ENCODE results near the gene NKD2. TPM values are rescaled to one million over a fixed set of nuclear protein-coding genes. Genes with fewer than 3 reads are reported as not detected.

Gene NKD2
- total and polyA plus RNA-seq, 5 donors from 2014 or later: not detected

GRCh38 chr5:1038417-1039209 is 30.0 kb downstream of the NKD2 start:
- Mint-ChIP-seq H3K4me1 (peaks cover 0 to 6% (median 0%) of the 10 kb centered on the region in 4 donors), H3K27me3 (no peaks in the 10 kb centered on the region), H3K9me3 (peaks cover 0 to 8% (median 4%) of the 10 kb centered on the region in 7 donors), H3K27ac (no peak overlapping the region), H3K36me3 (no peaks in the 10 kb centered on the region), H3K4me3 (no peak overlapping the region)
- ATAC-seq (ENCODE audit: low read depth in 2 of 2): no peak
- no peaks in the 10 kb centered on the region for H3K27me3 ChIP-seq (ENCODE audit: control insufficient read depth, insufficient read depth, low read length)
- H3K4me3 ChIP-seq (ENCODE audit: low read depth, low read length): no peak overlapping the region
- no peaks in the 10 kb centered on the region for H3K36me3 ChIP-seq (ENCODE audit: control insufficient read depth, insufficient read depth, low read length)
- no peaks in the 10 kb centered on the region for H3K9me3 ChIP-seq (ENCODE audit: control insufficient read depth in 2 of 2, low read length in 2 of 2)
- no peak overlapping the region for H3K27ac ChIP-seq (ENCODE audit: insufficient read depth, low read length, poor library complexity, severe bottlenecking)
- no peak for DNase-seq
- H3K4me1 ChIP-seq (ENCODE audit: control insufficient read depth, insufficient read depth, low read length, poor library complexity, severe bottlenecking): no peaks in the 10 kb centered on the region

GRCh38 chr5:1039210-1039548 is 30.6 kb downstream of the NKD2 start:
- DNase-seq: no peak

DNA sequence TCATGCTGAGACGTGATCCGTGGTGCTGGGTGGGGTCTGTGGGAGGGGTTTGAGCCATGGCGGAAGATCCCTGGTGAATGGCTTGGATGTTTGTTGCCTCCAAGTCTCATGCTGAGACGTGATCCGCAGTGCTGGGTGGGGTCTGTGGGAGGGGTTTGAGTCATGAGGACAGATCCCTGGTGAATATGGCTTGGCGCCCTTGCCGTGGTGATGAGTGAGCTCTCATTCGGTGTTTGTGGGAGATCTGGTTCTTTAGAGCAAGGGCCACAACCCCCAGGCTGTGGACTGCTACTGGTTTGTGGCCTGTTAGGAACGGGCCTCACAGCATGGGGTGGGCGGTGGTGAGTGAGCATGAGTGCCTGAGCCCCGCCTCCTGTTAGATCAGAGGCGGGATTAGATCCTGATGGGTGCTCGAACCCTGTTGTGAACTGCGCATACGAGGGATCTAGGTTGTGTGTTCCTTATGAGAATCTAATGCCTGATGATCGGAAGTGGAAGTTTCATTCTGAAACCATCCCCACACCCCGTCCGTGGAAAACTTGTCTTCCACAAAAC is 31.2 kb downstream of the NKD2 start:
- Mint-ChIP-seq H3K4me3 (no peak overlapping the region), H3K27ac (peak overlapping the region in 1 of 3 donors; percentile 20), H3K9me3 (peaks cover 0 to 12% (median 4%) of the 10 kb centered on the region in 7 donors), H3K36me3 (no peaks in the 10 kb centered on the region), H3K27me3 (no peaks in the 10 kb centered on the region), H3K4me1 (peaks cover 0 to 4% (median 0%) of the 10 kb centered on the region in 4 donors)
- Histone ChIP-seq H3K36me3 (ENCODE audit: control insufficient read depth, insufficient read depth, low read length) (no peaks in the 10 kb centered on the region), H3K4me1 (ENCODE audit: control insufficient read depth, insufficient read depth, low read length, poor library complexity, severe bottlenecking) (no peaks in the 10 kb centered on the region), H3K4me3 (ENCODE audit: low read depth, low read length) (no peak overlapping the region), H3K27ac (ENCODE audit: insufficient read depth, low read length, poor library complexity, severe bottlenecking) (no peak overlapping the region), H3K9me3 (ENCODE audit: control insufficient read depth in 2 of 2, low read length in 2 of 2) (no peaks in the 10 kb centered on the region), H3K27me3 (ENCODE audit: control insufficient read depth, insufficient read depth, low read length) (no peaks in the 10 kb centered on the region)
- ATAC-seq (ENCODE audit: low read depth in 2 of 2): no peak
- DNase-seq: no peak

More at GRCh38 chr5:1039210-1039548, 30.6 kb downstream of the NKD2 start:
- no peak overlapping the region for H3K27ac Mint-ChIP-seq
- no peaks in the 10 kb centered on the region for H3K27me3 ChIP-seq (ENCODE audit: control insufficient read depth, insufficient read depth, low read length)
- peaks cover 0 to 11% (median 4%) of the 10 kb centered on the region in 7 donors for H3K9me3 Mint-ChIP-seq
- H3K4me1 Mint-ChIP-seq: peaks cover 0 to 6% (median 0%) of the 10 kb centered on the region in 4 donors
- H3K4me3 ChIP-seq (ENCODE audit: low read depth, low read length): no peak overlapping the region
- H3K4me3 Mint-ChIP-seq: no peak overlapping the region
- no peak for ATAC-seq (ENCODE audit: low read depth in 2 of 2)
- H3K9me3 ChIP-seq (ENCODE audit: control insufficient read depth in 2 of 2, low read length in 2 of 2): no peaks in the 10 kb centered on the region
- no peaks in the 10 kb centered on the region for H3K36me3 Mint-ChIP-seq
- H3K27ac ChIP-seq (ENCODE audit: insufficient read depth, low read length, poor library complexity, severe bottlenecking): no peak overlapping the region
- H3K36me3 ChIP-seq (ENCODE audit: control insufficient read depth, insufficient read depth, low read length): no peaks in the 10 kb centered on the region
- no peaks in the 10 kb centered on the region for H3K4me1 ChIP-seq (ENCODE audit: control insufficient read depth, insufficient read depth, low read length, poor library complexity, severe bottlenecking)
- H3K27me3 Mint-ChIP-seq: no peaks in the 10 kb centered on the region

DNA sequence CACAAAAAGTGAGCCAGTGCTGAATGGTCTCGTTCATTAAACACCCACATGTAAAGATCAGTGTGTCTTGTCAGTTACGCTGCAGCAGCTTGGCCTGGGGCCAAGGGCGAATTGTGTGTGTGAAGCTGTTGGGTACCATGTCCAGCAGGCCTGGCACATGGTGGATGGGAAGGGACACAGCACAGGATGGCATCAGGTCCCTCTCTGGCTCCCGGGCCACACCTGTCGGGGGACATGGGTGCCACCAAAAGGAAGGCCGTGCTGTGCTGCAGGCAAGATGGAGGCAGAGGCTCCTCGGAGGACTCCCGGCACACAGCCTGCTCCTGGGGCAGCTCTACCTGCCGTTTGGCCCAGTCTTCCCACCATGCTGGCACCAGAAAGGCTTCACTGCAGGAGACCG is 32.0 kb downstream of the NKD2 start:
- H3K27ac Mint-ChIP-seq: peak overlapping the region in 1 of 3 donors; percentile 80

GRCh38 chr5:1041225-1042143 is 32.9 kb downstream of the NKD2 start:
- Histone ChIP-seq H3K4me1 (ENCODE audit: control insufficient read depth, insufficient read depth, low read length, poor library complexity, severe bottlenecking) (no peaks in the 10 kb centered on the region), H3K4me3 (ENCODE audit: low read depth, low read length) (no peak overlapping the region), H3K27ac (ENCODE audit: insufficient read depth, low read length, poor library complexity, severe bottlenecking) (no peak overlapping the region), H3K36me3 (ENCODE audit: control insufficient read depth, insufficient read depth, low read length) (no peaks in the 10 kb centered on the region), H3K9me3 (ENCODE audit: control insufficient read depth in 2 of 2, low read length in 2 of 2) (no peaks in the 10 kb centered on the region), H3K27me3 (ENCODE audit: control insufficient read depth, insufficient read depth, low read length) (no peaks in the 10 kb centered on the region)
- ATAC-seq (ENCODE audit: low read depth in 2 of 2): no peak
- peak overlapping the region in 1 of 3 donors; percentile 93 for H3K27ac Mint-ChIP-seq
- DNase-seq: no peak
- H3K36me3 Mint-ChIP-seq: no peaks in the 10 kb centered on the region
- no peak overlapping the region for H3K4me3 Mint-ChIP-seq
- peaks cover 0 to 12% (median 4%) of the 10 kb centered on the region in 7 donors for H3K9me3 Mint-ChIP-seq
- H3K27me3 Mint-ChIP-seq: no peaks in the 10 kb centered on the region
- H3K4me1 Mint-ChIP-seq: peaks cover 0 to 12% (median 0%) of the 10 kb centered on the region in 4 donors

More for the DNA sequence above, 32.0 kb downstream of the NKD2 start:
- H3K4me1 Mint-ChIP-seq: peaks cover 0 to 8% (median 0%) of the 10 kb centered on the region in 4 donors
- ATAC-seq (ENCODE audit: low read depth in 2 of 2) (no peak), DNase-seq (no peak)
- Histone ChIP-seq H3K27ac (ENCODE audit: insufficient read depth, low read length, poor library complexity, severe bottlenecking) (no peak overlapping the region), H3K4me1 (ENCODE audit: control insufficient read depth, insufficient read depth, low read length, poor library complexity, severe bottlenecking) (no peaks in the 10 kb centered on the region), H3K9me3 (ENCODE audit: control insufficient read depth in 2 of 2, low read length in 2 of 2) (no peaks in the 10 kb centered on the region), H3K27me3 (ENCODE audit: control insufficient read depth, insufficient read depth, low read length) (no peaks in the 10 kb centered on the region), H3K4me3 (ENCODE audit: low read depth, low read length) (no peak overlapping the region), H3K36me3 (ENCODE audit: control insufficient read depth, insufficient read depth, low read length) (no peaks in the 10 kb centered on the region)
- H3K4me3 Mint-ChIP-seq: no peak overlapping the region
- peaks cover 0 to 12% (median 4%) of the 10 kb centered on the region in 7 donors for H3K9me3 Mint-ChIP-seq
- H3K36me3 Mint-ChIP-seq: no peaks in the 10 kb centered on the region
- H3K27me3 Mint-ChIP-seq: no peaks in the 10 kb centered on the region

- Mint-ChIP-seq H3K4me3 (no peak overlapping the region), H3K4me1 (peaks cover 0 to 15% (median 0%) of the 10 kb centered on the region in 4 donors), H3K27me3 (no peaks in the 10 kb centered on the region), H3K9me3 (peaks cover 0 to 13% (median 4%) of the 10 kb centered on the region in 7 donors), H3K27ac (peak overlapping the region in 1 of 3 donors; percentile 22), H3K36me3 (no peaks in the 10 kb centered on the region)
- no peak overlapping the region for H3K4me3 ChIP-seq (ENCODE audit: low read depth, low read length)
- H3K27ac ChIP-seq (ENCODE audit: insufficient read depth, low read length, poor library complexity, severe bottlenecking): no peak overlapping the region
- no peaks in the 10 kb centered on the region for H3K36me3 ChIP-seq (ENCODE audit: control insufficient read depth, insufficient read depth, low read length)
- no peak for DNase-seq
- ATAC-seq (ENCODE audit: low read depth in 2 of 2): no peak
- no peaks in the 10 kb centered on the region for H3K9me3 ChIP-seq (ENCODE audit: control insufficient read depth in 2 of 2, low read length in 2 of 2)
- H3K27me3 ChIP-seq (ENCODE audit: control insufficient read depth, insufficient read depth, low read length): no peaks in the 10 kb centered on the region
- H3K4me1 ChIP-seq (ENCODE audit: control insufficient read depth, insufficient read depth, low read length, poor library complexity, severe bottlenecking): no peaks in the 10 kb centered on the region
Observed at GRCh38 chr5:1042626-1043025, 34.0 kb downstream of the NKD2 start.

- no peaks in the 10 kb centered on the region for H3K4me1 ChIP-seq (ENCODE audit: control insufficient read depth, insufficient read depth, low read length, poor library complexity, severe bottlenecking)
- no peaks in the 10 kb centered on the region for H3K36me3 ChIP-seq (ENCODE audit: control insufficient read depth, insufficient read depth, low read length)
- no peaks in the 10 kb centered on the region for H3K9me3 ChIP-seq (ENCODE audit: control insufficient read depth in 2 of 2, low read length in 2 of 2)
- H3K27me3 ChIP-seq (ENCODE audit: control insufficient read depth, insufficient read depth, low read length): no peaks in the 10 kb centered on the region
- no peak for ATAC-seq (ENCODE audit: low read depth in 2 of 2)
- H3K36me3 Mint-ChIP-seq: no peaks in the 10 kb centered on the region
- H3K4me3 Mint-ChIP-seq: no peak overlapping the region
- no peak overlapping the region for H3K27ac ChIP-seq (ENCODE audit: insufficient read depth, low read length, poor library complexity, severe bottlenecking)
- peaks cover 0 to 18% (median 0%) of the 10 kb centered on the region in 4 donors for H3K4me1 Mint-ChIP-seq
- H3K9me3 Mint-ChIP-seq: peaks cover 0 to 13% (median 4%) of the 10 kb centered on the region in 7 donors
- H3K4me3 ChIP-seq (ENCODE audit: low read depth, low read length): no peak overlapping the region
- DNase-seq: no peak
- no peak overlapping the region for H3K27ac Mint-ChIP-seq
- H3K27me3 Mint-ChIP-seq: no peaks in the 10 kb centered on the region
Observed at GRCh38 chr5:1043327-1043726, 34.7 kb downstream of the NKD2 start.
